HG02840 (cell line): ENCODE results near the gene CDH16.
"Not testable (repeated sequence)": the region's sequence is repeated elsewhere in the genome, so short reads cannot be mapped to it uniquely, and the experiment has no call there.

Source experiments
- ATAC-seq: cut with Tn5 transposase; IDR thresholded peaks from one replicate; pipeline ENCODE4 v1.9.1; 2021; ENCODE audit warnings: mild to moderate bottlenecking, moderate library complexity, moderate number of reproducible peaks; ENCODE audit not compliant: unreplicated experiment, low FRiP score

CDH16 gene

DNA sequence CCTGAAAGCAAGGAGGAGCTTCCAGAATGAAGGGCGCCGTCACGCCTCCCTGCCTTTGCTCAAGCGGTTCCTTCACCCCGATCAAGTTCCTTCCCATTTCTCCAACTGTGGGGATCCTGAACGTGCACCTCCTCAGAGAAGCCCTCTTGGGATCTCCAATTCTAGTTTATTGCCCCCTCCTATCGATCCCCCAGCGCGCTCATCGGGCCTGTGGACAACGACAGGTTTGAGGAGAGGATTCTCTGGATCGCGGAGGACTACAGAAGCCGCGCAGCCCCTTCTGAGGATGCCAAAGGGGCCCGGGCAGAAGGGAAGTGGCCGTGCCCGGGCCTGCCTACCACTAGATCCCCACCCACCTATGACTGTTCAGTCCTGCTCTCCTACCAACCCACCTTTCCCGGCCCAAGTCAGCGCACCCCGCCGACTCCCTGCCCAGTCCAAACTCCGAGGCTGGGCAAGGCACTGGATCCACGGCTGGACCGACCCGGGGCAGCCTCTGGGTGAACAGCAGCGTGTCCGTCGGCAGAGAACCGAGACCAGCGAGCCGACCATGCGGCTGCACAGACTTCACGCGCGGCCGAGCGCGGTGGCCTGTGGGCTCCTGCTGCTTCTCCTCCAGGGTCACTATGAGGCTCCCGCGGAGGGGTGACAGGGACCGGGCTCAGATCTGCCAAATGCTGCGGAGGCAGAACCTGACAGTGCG, 29.6 kb upstream of the CDH16 start:
- ATAC-seq = no peak

DNA sequence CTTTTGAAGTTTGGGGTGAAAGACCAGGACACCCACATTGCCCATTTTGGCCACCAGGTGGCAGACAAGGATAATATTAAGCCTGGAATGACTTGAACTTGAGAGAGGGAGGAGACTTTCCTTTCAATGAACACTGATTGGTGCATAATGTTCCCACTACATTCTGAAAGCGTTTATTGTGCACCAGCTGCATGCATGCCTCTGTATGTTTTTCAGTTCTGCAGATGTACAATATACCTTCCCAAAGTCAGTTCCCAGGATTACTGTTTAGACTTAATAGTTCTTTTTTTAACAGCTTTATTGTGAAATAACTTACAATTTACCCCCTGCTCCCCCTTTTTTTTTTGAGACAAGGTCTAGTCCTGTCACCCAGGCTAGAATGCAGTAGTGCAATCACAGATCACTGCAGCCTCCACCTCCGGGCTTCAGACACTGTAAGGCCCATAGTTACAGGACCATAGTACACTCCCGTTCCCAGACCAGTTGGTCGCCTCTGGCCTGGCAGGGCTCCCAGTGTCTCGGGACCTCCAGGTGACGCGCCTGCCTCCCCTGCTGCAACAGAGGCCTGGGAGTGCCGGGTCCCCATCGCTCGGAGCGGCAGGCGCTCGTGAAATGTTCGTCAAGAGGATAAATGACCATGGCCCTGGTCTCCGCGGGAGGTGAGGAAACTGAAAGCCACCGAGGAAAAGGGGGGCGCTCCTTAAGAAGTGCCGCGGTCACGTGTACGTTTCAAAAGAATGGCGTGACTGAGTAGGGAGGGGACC, 28.8 kb upstream of the CDH16 start:
- no peak for ATAC-seq

DNA sequence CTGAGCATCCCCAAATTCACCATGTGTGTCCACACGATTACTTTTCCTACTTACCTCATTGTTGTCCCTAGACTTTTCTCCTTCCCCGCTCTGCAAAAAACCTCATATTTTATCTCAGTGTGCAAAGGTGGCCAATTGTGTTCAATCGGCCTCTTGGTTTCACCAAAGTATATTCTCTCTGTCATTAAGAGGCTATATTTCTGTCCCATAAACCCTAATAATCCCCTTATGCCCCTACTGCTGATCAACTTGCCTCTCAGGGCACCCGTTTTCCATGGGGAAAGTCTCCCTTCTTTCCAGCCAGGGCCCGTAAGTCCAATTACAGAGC, 28.3 kb upstream of the CDH16 start:
- ATAC-seq = no peak

DNA sequence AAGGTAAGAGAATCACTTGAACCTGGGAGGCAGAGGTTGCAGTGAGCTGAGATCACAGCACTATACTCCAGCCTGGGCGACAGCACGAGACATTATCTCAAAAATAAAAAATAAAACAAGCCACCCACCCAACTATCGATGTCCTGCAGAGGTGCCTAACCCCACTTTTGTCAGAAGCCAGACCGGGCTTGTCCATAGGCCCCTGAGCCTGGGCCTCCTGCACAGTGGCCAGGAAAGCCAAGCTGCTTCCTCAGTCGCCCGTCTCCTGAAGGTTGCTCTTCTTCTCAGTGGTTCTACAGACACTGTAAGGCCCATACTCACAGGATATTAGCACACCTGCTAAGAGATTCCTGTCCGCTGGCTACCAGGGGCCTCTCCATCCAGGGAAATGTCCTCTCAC, 27.9 kb upstream of the CDH16 start:
- no peak for ATAC-seq

DNA sequence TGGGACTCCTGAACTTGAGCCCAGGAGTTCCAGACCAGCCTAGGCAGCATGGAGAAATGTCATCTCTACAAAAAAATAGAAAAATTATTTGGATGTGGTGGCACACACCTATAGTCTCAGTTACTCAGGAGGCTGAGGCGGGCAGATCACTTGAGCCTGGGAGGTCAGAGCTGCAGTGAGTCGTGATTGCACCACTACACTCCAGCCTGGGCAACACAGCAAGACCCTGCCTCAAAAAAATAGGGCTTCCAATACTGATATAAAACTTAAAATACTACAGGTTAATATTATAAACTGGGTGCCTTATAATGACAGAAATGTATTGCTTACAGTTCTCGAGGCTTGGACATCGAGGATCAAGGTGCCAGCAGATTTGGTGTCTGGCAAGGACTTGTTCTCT, 27.3 kb upstream of the CDH16 start:
- ATAC-seq = no peak

DNA sequence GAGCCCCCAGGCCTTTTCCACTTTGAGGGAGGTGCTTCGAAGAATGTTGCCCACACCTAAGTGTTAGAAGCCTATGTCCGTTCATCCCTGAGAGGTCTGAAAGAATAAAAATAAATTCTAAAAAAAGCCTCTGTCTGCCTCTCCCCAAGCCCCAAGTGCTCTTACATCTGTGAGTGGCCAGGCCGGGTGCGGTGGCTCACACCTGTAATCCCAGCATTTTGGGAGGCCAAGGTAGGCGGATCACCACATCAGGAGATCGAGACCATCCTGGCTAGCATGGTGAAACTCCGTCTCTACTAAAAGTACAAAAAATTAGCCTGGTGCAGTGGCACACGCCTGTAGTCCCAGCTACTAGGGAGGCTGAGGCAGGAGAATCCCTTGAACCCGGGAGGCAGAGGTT, 26.3 kb upstream of the CDH16 start:
- ATAC-seq = not testable (repeated sequence)

DNA sequence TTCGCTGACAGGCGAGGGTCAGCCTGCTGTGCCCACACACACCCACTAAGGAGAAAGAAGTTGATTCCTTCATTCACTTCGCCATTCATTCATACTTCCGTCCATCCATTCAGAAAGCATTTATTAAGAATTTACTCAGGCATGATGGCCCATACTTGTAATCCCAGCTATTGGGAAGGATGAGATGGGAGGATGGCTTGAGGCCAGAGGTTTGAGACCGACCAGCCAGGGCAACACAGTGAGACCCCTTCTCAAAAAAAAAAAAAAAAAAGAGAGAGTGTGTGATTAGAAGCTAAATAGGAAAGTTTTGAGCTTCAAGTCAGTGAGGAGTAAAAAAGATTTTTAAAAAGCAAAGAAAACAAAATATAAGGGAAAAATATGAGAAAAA, 25.4 kb upstream of the CDH16 start:
- no peak for ATAC-seq

DNA sequence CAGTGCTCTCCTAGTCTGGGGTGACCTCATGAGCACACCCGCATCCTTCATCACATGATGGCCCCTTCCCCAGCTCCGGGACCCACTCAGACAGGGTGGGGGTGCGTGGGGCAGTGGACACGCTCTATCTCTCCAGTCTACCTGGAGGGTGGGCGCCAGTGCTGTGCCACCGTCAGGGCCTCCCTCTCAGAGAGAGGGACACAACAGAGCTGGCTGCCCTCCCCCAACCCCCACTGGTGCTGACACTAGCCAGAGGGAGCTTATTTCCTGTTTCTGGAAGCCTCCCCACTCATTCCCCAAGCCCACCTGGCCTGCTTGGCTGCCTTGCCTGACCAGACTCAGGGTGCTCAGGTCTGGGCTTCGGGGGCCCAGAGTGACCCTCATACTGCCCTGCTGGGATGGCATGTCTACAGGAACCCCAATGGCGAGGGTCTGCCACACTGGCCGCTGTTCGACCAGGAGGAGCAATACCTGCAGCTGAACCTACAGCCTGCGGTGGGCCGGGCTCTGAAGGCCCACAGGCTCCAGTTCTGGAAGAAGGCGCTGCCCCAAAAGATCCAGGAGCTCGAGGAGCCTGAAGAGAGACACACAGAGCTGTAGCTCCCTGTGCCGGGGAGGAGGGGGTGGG, 24.9 kb upstream of the CDH16 start:
- ATAC-seq = no peak

DNA sequence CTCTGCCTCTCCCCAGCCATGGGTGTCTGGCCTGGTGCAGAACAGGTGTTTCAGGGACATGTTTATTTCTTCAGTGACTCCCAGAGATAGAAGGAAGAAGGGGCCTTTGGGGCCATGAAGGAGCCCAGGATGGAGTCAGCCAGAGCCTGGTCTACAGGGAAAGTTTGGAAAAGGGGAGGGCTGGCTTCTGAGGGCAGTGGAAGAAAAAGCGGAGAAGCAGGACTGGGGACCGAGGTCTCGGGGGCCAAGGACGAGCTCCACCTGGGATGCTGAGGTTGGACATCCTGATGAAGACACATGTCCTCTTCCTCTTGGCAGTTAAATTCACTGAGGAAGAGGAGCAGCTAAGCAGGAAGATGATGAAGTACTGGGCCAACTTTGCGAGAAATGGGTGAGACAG, 24.3 kb upstream of the CDH16 start:
- no peak for ATAC-seq

DNA sequence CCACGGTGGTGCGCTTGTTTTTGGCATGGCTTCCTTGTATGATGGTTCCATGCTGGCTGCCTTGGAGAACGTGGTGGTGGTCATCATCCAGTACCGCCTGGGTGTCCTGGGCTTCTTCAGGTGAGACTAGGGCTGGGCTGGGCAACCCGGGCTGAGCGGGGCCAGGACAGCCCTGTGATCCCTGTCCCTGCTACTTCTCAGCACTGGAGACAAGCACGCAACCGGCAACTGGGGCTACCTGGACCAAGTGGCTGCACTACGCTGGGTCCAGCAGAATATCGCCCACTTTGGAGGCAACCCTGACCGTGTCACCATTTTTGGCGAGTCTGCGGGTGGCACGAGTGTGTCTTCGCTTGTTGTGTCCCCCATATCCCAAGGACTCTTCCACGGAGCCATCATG, 21.6 kb upstream of the CDH16 start:
- no peak for ATAC-seq

DNA sequence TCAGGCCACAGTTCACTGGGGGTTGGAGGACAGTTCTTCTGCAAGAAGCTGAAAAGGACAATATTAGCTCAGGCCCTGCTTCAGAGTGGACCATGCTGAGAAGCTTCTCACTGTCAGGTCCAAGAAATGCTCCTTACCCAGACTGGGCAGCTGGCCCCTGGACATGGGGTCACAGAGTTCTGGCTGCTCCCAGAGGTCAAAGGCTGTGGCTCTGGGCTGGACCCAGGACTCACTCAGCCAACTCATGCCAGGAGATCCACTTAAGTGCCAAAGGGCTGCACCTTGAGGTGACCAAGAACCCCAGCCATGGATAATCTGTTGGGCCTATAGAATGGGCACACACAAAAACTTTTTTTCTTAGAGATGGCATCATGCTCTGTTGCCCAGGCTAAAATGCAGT, 20.7 kb upstream of the CDH16 start:
- ATAC-seq = no peak

DNA sequence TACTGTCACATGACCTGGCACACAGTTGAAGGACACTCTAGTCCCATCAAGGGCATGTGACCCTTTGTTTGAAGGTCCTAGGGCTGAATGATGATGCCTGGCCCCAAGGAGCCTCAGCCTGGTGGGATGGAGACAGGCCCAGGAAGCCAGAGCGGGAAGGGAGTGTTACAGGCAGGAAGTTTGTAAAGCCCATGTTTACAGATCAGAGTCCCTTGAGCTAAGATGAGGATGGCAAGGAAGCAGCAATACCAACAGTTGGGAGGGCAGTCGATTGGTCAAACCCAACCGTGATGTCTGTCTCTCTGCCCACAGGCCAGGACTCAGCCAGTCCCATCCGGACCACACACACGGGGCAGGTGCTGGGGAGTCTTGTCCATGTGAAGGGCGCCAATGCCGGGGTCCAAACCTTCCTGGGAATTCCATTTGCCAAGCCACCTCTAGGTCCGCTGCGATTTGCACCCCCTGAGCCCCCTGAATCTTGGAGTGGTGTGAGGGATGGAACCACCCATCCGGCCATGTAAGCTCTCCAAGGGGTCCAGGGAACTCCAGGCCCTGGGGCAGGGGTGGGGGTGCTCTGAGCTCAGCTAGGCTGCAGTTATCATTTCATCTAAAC, 19.1 kb upstream of the CDH16 start:
- ATAC-seq = no peak

DNA sequence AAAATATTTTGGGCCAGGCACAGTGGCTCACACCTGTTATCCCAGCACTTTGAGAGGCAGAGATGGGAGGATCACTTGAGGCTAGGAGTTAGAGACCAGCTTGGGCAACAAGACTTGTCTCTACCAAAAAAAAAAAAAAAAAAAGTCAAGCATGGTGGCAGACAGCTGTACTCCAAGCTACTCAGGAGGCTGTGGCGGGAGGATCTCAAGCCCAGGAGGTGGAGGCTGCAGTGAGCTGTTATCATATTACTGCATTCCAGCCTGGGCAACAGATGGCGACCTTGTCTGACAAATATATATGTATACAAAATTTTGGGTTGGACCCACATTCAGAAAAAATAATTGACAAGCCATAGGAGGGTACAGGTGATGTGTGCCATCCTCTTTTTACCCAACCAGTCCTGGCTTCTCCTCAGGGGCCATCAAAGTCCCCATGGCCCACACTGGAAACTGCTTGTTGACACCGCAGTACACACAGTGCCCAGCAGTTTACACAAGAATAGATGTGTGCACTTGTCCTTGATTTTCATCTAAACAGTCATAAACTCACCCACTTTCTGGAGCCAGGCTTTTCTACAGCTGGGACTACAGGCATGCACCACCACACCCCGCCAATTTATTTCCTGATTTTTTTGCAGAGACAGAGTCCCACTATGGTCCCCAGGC, 18.3 kb upstream of the CDH16 start:
- no peak for ATAC-seq

DNA sequence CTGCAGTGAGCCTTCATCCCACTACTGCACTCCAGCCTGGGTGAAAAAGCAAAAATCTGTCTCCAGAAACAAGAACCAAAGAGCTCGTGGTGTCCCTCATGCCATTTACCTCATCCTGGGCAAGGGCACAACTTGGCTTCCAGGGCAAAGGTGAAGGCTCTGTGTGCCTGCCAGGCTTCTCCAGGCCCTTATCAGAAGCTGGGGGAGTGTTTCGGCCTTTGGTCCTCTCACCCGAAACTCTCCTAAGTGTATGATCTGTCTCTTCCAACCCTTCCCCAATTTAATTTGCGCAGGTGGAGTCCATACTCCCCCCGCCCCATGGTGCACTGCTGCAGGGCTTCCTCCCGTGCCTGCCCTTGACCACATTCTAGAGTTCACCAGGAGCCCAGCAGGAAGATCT, 17.8 kb upstream of the CDH16 start:
- no peak for ATAC-seq

DNA sequence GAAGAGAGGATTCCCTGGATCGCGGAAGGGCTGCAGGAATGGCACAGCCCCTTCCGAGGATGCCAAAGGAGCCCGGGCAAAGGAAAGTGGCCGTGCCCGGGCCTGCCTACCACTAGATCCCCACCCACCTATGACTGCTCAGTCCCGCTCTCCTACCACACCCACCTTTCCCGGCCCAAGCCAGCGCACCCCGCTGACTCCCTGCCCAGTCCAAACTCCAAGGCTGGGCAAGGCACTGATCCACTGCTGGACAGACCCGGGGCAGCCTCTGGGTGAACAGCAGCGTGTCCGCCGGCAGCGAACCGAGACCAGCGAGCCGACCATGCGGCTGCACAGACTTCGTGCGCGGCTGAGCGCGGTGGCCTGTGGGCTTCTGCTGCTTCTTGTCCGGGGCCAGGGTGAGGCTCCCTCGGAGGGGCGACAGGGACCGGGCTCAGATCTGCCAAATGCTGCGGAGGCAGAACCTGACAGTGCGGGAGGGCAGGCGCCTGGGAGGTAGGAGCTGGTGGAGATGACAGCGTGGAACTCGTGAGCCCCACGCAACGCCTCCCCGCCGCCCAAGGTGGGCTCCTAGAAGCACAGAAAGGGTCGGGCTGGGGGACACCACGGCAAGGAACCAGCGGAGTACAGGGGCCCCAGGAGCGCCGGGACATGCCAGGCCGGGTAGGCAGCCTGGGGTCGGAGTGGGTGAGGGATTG, 16.8 kb upstream of the CDH16 start, which contains the start of gene CES2:
Gene CES2 (plus strand): TSS at position 203 of the 698 bp plus-strand sequence. CDS start 120 bp downstream, at position 323.
- ATAC-seq = no peak

DNA sequence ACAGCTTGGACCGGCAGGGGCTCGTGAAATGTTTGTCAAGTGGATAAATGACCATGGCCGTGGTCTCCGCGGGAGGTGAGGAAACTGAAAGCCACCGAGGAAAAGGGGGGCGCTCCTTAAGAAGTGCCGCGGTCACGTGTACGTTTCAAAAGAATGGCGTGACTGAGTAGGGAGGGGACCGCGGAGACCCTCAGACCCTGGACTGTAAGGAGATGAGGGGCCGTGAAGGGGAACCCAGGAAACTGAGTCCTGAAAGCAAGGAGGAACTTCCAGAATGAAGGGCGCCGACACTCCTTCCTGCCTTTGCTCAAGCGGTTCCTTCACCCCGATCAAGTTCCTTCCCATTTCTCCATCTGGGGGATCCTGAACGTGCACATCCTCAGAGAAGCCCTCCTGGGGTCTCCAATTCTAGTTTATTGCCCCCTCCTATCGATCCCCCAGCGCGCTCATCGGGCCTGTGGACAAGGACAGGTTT, 16.2 kb upstream of the CDH16 start:
- ATAC-seq = not testable (repeated sequence)

DNA sequence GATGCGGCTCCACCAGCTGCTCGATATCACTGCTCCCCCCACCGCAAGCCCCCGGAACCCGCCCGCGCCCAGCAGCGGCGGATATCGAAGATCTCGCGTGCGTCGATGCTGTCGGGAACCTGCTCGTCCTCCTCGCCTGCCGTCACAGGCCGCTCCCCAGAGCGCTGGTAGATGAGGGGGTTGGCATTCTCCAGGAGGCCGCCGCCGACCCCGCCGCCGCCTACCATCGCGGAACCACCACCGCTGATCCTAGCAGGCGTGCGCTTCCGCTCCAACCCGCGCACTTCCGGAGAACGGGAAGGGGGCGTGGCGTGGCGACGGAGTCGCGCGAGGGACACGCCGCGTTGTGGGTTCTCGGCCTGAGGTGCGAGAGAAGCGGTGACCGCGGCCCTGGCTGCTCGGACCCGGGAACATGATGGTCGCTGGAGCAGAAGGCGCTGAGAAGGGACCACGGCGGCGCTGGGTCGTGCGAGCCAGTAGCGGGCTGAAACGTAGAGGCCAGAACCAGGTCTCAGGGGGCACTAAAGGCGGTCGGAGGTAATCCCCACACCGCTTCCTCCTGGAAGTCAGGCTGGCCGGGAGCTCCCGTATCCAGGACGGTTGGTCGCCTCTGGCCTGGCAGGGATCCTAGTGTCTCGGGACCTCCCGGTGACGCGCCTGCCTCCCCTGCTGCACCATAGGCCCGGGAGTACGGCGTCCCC, 15.6 kb upstream of the CDH16 start, which contains the start of gene CIAO2B:
Gene CIAO2B (minus strand): TSS at position 265 of the 701 bp plus-strand sequence. CDS start 38 bp downstream, at position 227.
- peak; percentile 56 for ATAC-seq

DNA sequence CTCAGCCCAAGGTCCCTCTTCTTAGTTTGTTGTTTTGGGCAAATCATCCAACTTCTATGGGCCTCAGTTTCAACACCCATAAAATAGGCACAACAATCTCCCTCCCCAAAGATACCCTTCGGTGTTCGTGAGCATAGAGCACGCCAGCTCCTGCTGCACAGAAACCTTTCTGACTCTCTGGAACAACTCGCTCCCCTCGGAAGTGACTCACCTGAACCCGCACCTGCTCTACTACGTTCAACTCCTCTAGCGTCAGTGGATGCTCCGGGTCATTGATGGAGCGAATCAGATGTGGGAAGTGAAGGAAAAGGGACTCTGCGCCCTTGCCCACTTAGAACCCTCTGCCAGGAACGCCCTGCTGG, 15.1 kb upstream of the CDH16 start:
- ATAC-seq = peak; percentile 6

DNA sequence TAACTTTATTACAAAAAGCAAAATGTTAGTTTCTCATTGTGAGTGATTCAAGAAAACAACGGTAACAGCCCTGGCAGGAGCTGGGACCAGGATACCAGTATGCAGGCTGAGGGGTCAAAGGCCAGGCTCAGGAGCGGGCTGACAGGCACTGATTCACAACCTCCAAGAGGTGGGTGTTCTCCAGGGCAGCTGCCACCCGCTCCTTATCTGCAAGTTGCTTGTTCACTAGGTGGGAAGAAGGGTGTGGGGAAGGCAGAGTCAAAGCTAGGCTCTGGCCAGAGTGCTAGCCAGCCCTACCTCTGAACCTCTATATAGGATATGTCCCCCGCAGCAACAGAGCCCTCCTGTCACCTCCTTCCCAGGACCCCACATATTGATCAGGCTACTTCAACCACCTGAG, 13.4 kb upstream of the CDH16 start:
- ATAC-seq = no peak
